PC-9 (cell line): ENCODE measurements around the gene AKAP13. TPM values are rescaled to one million over a fixed set of nuclear protein-coding genes. Genes with fewer than 3 reads are reported as not detected.
"Not testable (repeated sequence)": the region's sequence is repeated elsewhere in the genome, so short reads cannot be mapped to it uniquely, and the experiment has no call there.

Experiments
- BruUV-seq: library from RNA; stranded (reverse); fragments of 400-500 nt; replicated peaks from 2 replicates; lab custom pipeline; 2021; lab: Mats Ljungman, UMichigan
- CTCF ChIA-PET: fragments of 300-600 bp; sonication (Branson Sonifier 250); formaldehyde crosslinking; loops from one replicate; lab custom pipeline; 2022; ENCODE audit warnings: antibody characterized with exemption; lab: Charles Lee
- POLR2A ChIA-PET: fragments of 300-600 bp; sonication (Branson Sonifier 250); formaldehyde crosslinking; loops from one replicate; lab custom pipeline; 2022; ENCODE audit warnings: antibody characterized with exemption; ENCODE audit not compliant: unreplicated experiment; lab: Charles Lee
- DNase-seq, 2 experiments: peaks; one replicate each; pipeline versions ENCODE4 v3.0.0 to v3.0.0-alpha.2; 2015 to 2022; ENCODE audit warnings: mixed read lengths in 1 of 2
- H2AFZ ChIP-seq: fragments of 200-600 bp; sonication (generic); 2 replicates; pipeline ENCODE4 v1.8.1; 2017; ENCODE audit warnings: antibody characterized with exemption
- H3F3A ChIP-seq: fragments of 200-600 bp; sonication (generic); 2 replicates; pipeline ENCODE4 v1.8.1; 2017; ENCODE audit warnings: antibody characterized with exemption, mild to moderate bottlenecking, low read depth; ENCODE audit not compliant: insufficient read depth
- H3K27ac ChIP-seq: fragments of 200-600 bp; sonication (generic); 2 replicates; pipeline ENCODE4 v1.6.1; 2016; ENCODE audit warnings: mixed run types
- H3K27me3 ChIP-seq: fragments of 200-600 bp; sonication (generic); 2 replicates; pipeline ENCODE4 v1.6.1; 2016; ENCODE audit warnings: low read depth, mixed run types; ENCODE audit not compliant: insufficient read depth
- H3K36me3 ChIP-seq: fragments of 200-600 bp; sonication (generic); 2 replicates; pipeline ENCODE4 v1.6.1; 2016; ENCODE audit warnings: low read depth, mixed run types
- H3K4me1 ChIP-seq: fragments of 200-600 bp; sonication (generic); replicated peaks from 2 replicates; pipeline ENCODE4 v1.6.1; 2016; ENCODE audit warnings: mixed run types; ENCODE audit not compliant: insufficient read depth
- H3K4me2 ChIP-seq: fragments of 200-600 bp; sonication (generic); 2 replicates; pipeline ENCODE4 v1.6.1; 2017; ENCODE audit warnings: mixed run types
- H3K4me3 ChIP-seq: fragments of 200-600 bp; sonication (generic); 2 replicates; pipeline ENCODE4 v1.6.1; 2016; ENCODE audit warnings: mixed run types
- H3K79me2 ChIP-seq: fragments of 200-600 bp; sonication (generic); 2 replicates; pipeline ENCODE4 v1.6.1; 2017; ENCODE audit warnings: low read depth, mixed run types
- H3K9me2 ChIP-seq: fragments of 200-600 bp; sonication (generic); 2 replicates; pipeline ENCODE4 v1.8.1; 2017; ENCODE audit warnings: mild to moderate bottlenecking; ENCODE audit not compliant: insufficient read depth
- H3K9me3 ChIP-seq: fragments of 200-600 bp; sonication (generic); 2 replicates; pipeline ENCODE4 v1.8.1; 2016; ENCODE audit warnings: low read depth; ENCODE audit not compliant: insufficient read depth
- H4K20me1 ChIP-seq: fragments of 200-600 bp; sonication (generic); 2 replicates; pipeline ENCODE4 v1.8.1; 2017; ENCODE audit not compliant: insufficient read depth
- EZH2 ChIP-seq: fragments of 200-600 bp; sonication (generic); IDR thresholded peaks from 2 replicates; pipeline ENCODE4 v1.8.0; 2017; ENCODE audit warnings: antibody characterized with exemption, low read depth
- intact Hi-C: fragments of 100-400 bp; cut with micrococcal nuclease; formaldehyde crosslinking; loops from one replicate; pipeline ENCODE4 v1.10.0; 2022; ENCODE audit not compliant: unreplicated experiment
- microRNA-seq: library from miRNA; unstranded; fragments of <30 nt; microRNA quantifications from one replicate; pipeline ENCODE4 v1.2.0, GENCODE V29; 2021; ENCODE audit warnings: borderline number of aligned reads, borderline replicate concordance
- total RNA-seq: library from RNA; stranded (reverse); gene quantifications from 2 replicates; pipeline ENCODE4 v1.2.3, GENCODE V29; 2021
- TF ChIP-seq, protein P1 (sequence below): fragments of 200-600 bp; sonication (generic); conservative IDR thresholded peaks from 2 replicates; pipeline ENCODE4 v1.6.1; 2017; ENCODE audit warnings: mixed run types, antibody characterized with exemption, mild to moderate bottlenecking, moderate library complexity

The AKAP13 gene
- total RNA-seq, 1 experiment from 2014 or later, result 82.5 TPM

DNA sequence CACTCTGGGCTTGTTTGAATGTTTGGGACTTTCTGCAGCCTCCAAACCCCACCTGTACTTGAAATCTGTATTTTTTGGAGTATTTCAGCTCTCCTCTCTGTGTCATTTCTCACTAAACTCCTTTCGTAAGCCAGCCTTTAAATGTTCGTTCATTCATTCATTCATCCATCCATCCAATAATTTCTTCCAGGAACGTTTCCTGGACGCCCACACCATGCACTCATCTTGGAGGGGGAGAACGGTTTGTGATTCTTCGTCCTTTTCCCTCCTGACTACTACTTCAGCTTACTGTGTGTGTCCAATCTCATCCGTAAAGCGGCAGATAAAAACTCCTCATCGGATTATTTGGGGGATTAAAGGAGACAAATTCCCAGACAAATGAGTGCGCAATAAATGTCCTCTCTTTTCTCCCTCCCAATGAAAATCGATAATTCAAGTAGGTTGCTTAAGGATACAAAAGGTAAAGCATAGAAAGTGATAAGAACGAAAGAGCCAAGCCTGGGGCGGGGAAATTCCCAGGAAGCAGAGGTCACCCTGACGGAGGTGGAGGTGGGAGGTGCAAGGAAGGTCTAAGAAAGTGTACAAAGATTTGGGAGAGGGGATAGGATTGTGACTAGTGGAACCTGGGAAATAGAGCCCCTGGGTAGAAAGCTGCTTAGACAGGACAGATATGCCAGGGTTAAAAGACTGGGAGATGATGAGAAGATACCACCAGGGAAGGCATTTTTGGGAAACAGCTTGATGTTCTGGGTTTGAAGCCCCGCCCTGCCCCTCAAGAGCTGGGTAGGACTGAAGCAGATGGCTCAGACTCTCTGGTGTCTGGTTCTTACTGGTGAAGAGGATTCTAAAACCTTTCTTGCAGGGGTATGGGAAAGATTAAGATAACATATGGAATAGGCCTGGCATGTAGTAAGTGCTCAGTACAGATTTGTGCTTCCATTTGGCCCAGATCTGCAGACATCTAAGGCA is 415.2 kb downstream of the AKAP13 start:
- Histone ChIP-seq H3K4me1 (peaks cover 25% of the 10 kb centered on the region), H3K79me2 (peaks cover 27% of the 10 kb centered on the region), H3F3A (no peaks in the 10 kb centered on the region), H3K4me3 (peak overlapping the region; percentile 87; the same call in 1 of the 2 replicates), H3K9me2 (no peaks in the 10 kb centered on the region), H3K36me3 (no peaks in the 10 kb centered on the region), H4K20me1 (no peaks in the 10 kb centered on the region), H3K27me3 (no peaks in the 10 kb centered on the region), H2AFZ (peak overlapping the region; percentile 85), H3K4me2 (peak overlapping the region; percentile 92), H3K27ac (no peak overlapping the region), H3K9me3 (no peaks in the 10 kb centered on the region)
- DNase-seq, result no peak
- intact Hi-C loops, result no loop called here
- CTCF ChIA-PET, result no interaction called here
- no TSS peak for BruUV-seq
- POLR2A ChIA-PET, result no interaction called here
- TF ChIP-seq, protein P1, sequence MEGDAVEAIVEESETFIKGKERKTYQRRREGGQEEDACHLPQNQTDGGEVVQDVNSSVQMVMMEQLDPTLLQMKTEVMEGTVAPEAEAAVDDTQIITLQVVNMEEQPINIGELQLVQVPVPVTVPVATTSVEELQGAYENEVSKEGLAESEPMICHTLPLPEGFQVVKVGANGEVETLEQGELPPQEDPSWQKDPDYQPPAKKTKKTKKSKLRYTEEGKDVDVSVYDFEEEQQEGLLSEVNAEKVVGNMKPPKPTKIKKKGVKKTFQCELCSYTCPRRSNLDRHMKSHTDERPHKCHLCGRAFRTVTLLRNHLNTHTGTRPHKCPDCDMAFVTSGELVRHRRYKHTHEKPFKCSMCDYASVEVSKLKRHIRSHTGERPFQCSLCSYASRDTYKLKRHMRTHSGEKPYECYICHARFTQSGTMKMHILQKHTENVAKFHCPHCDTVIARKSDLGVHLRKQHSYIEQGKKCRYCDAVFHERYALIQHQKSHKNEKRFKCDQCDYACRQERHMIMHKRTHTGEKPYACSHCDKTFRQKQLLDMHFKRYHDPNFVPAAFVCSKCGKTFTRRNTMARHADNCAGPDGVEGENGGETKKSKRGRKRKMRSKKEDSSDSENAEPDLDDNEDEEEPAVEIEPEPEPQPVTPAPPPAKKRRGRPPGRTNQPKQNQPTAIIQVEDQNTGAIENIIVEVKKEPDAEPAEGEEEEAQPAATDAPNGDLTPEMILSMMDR, result no peak
- TF ChIP-seq EZH2, result no peak

DNA sequence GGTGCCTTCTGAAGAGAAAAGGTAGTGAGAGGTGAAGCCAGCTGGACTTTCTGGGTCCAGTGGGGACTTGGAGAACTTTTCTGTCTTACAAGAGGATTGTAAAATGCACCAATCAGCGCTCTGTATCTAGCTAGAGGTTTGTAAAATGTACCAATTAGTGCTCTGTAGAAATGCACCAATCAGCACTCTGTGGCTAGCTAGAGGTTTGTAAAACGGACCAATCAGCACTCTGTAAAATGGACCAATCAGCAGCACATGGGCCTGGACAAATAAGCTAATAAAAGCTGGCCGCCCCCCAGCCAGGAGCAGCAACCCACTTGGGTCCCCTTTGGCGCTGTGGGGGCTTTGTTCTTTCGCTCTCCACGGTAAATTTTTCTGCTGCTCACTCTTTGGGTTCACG is 416.0 kb downstream of the AKAP13 start:
- intact Hi-C loops, DNase-seq, H3K9me3 ChIP-seq, BruUV-seq, H3K4me3 ChIP-seq, H3F3A ChIP-seq, H3K36me3 ChIP-seq, H2AFZ ChIP-seq, H3K9me2 ChIP-seq, CTCF ChIA-PET, H3K4me2 ChIP-seq, H3K27me3 ChIP-seq, H3K27ac ChIP-seq, H4K20me1 ChIP-seq, POLR2A ChIA-PET: not testable (repeated sequence)
- peaks cover 30% of the 10 kb centered on the region for H3K4me1 ChIP-seq
- H3K79me2 ChIP-seq, result peaks cover 27% of the 10 kb centered on the region

Small RNA genes lying within 50 kb of the gene (microRNA-seq; reads per million reads assigned to microRNA genes)
- 2.0 reads per million for gene MIR1276
- 210 reads per million, percentile 60 among the genes with 10 or more reads in this experiment for gene MIR7706
